Measurements from ENCODE around the gene FERMT2. TPM values are rescaled to one million over a fixed set of nuclear protein-coding genes. Genes with fewer than 3 reads are reported as not detected.

The FERMT2 gene
- polyA plus RNA-seq, 1 experiment, result 275 TPM

- no peak for TF ChIP-seq CTCF (IDR thresholded peaks at IDR 0.05; ENCODE audit: insufficient read depth, low read depth, low read length)
- ChIA-PET POLR2A (no interaction called here), CTCF (interaction anchor here (1.2 kb wide), 1 partner anchor 61 kb away, joined by 4 read pairs; the partner anchor contains the start of gene FERMT2)
- no peak for DNase-seq (ENCODE audit: low read depth)
- peaks cover 12% of the 10 kb centered on the region for H3K36me3 ChIP-seq (ENCODE audit: control insufficient read depth, insufficient read depth, low read length)
- H3K27me3 ChIP-seq (ENCODE audit: control insufficient read depth, insufficient read depth, low read length), result no peaks in the 10 kb centered on the region
- H3K4me3 ChIP-seq (ENCODE audit: low read depth, low read length), result no peak overlapping the region
These were observed 61.7 kb downstream of the FERMT2 start for GRCh38 chr14:52888839-52889838.

GRCh38 chr14:52888159-52888558, 62.7 kb downstream of the FERMT2 start:
- DNase-seq (ENCODE audit: low read depth), result no peak
- ChIA-PET CTCF (interaction anchor here (1.1 to 1.2 kb wide), 2 partner anchors 18 to 62 kb away, joined by 3 to 4 read pairs; partner anchors contain the start of gene FERMT2), POLR2A (no interaction called here)
- no peak overlapping the region for H3K4me3 ChIP-seq (ENCODE audit: low read depth, low read length)
- peaks cover 14% of the 10 kb centered on the region for H3K36me3 ChIP-seq (ENCODE audit: control insufficient read depth, insufficient read depth, low read length)
- TF ChIP-seq CTCF (IDR thresholded peaks at IDR 0.05; ENCODE audit: insufficient read depth, low read depth, low read length), result no peak
- H3K27me3 ChIP-seq (ENCODE audit: control insufficient read depth, insufficient read depth, low read length), result no peaks in the 10 kb centered on the region

GRCh38 chr14:52885230-52885629, 65.6 kb downstream of the FERMT2 start:
- DNase-seq (ENCODE audit: low read depth), result peak; percentile 63
- H3K36me3 ChIP-seq (ENCODE audit: control insufficient read depth, insufficient read depth, low read length), result peaks cover 12% of the 10 kb centered on the region
- no peaks in the 10 kb centered on the region for H3K27me3 ChIP-seq (ENCODE audit: control insufficient read depth, insufficient read depth, low read length)
- CTCF ChIA-PET, result interaction anchor here (1.0 kb wide), 1 partner anchor 18 kb away, joined by 3 read pairs; no protein-coding TSS in a partner anchor
- POLR2A ChIA-PET, result no interaction called here
- H3K4me3 ChIP-seq (ENCODE audit: low read depth, low read length), result no peak overlapping the region
- TF ChIP-seq CTCF (IDR thresholded peaks at IDR 0.05; ENCODE audit: insufficient read depth, low read depth, low read length), result no peak

GRCh38 chr14:52883658-52884057, 67.2 kb downstream of the FERMT2 start:
- DNase-seq (ENCODE audit: low read depth), result no peak
- H3K27me3 ChIP-seq (ENCODE audit: control insufficient read depth, insufficient read depth, low read length), result no peaks in the 10 kb centered on the region
- ChIA-PET CTCF (no interaction called here), POLR2A (no interaction called here)
- H3K36me3 ChIP-seq (ENCODE audit: control insufficient read depth, insufficient read depth, low read length), result peaks cover 9% of the 10 kb centered on the region
- no peak for TF ChIP-seq CTCF (IDR thresholded peaks at IDR 0.05; ENCODE audit: insufficient read depth, low read depth, low read length)
- H3K4me3 ChIP-seq (ENCODE audit: low read depth, low read length), result no peak overlapping the region

GRCh38 chr14:52882824-52883223, 68.0 kb downstream of the FERMT2 start:
- ChIA-PET POLR2A (interaction anchor here (0.6 kb wide), 1 partner anchor 175 kb away, joined by 3 read pairs; no protein-coding TSS in a partner anchor), CTCF (no interaction called here)

More at GRCh38 chr14:52882824-52883223, 68.0 kb downstream of the FERMT2 start:
- H3K4me3 ChIP-seq (ENCODE audit: low read depth, low read length), result no peak overlapping the region
- H3K27me3 ChIP-seq (ENCODE audit: control insufficient read depth, insufficient read depth, low read length), result no peaks in the 10 kb centered on the region
- no peak for TF ChIP-seq CTCF (IDR thresholded peaks at IDR 0.05; ENCODE audit: insufficient read depth, low read depth, low read length)
- H3K36me3 ChIP-seq (ENCODE audit: control insufficient read depth, insufficient read depth, low read length), result peaks cover 9% of the 10 kb centered on the region
- DNase-seq (ENCODE audit: low read depth), result no peak
